Chondrocyte (in vitro differentiated cells): Measurements from ENCODE around the gene ABLIM2. TPM values are rescaled to one million over a fixed set of nuclear protein-coding genes. Genes with fewer than 3 reads are reported as not detected.

Experiments
- DNase-seq: peaks from one replicate; pipeline ENCODE4 v3.0.0; 2021; ENCODE audit warnings: mixed read lengths, low spot score
- H3K27ac Mint-ChIP-seq: one replicate; pipeline ENCODE4 v1.8.0; 2021; ENCODE audit warnings: mild to moderate bottlenecking, moderate library complexity, mixed read lengths; ENCODE audit not compliant: unreplicated experiment
- H3K27me3 Mint-ChIP-seq: 2 replicates; pipeline ENCODE4 v1.8.0; 2021; ENCODE audit warnings: low read depth, mixed read lengths
- H3K36me3 Mint-ChIP-seq: 2 replicates; pipeline ENCODE4 v1.8.0; 2021; ENCODE audit warnings: low read depth, mixed read lengths
- H3K4me1 Mint-ChIP-seq: 2 replicates; pipeline ENCODE4 v1.8.0; 2021; ENCODE audit warnings: low read depth, mild to moderate bottlenecking, mixed read lengths
- H3K4me3 Mint-ChIP-seq: one replicate; pipeline ENCODE4 v1.8.0; 2021; ENCODE audit warnings: mild to moderate bottlenecking, moderate library complexity, mixed read lengths; ENCODE audit not compliant: unreplicated experiment
- H3K9me3 Mint-ChIP-seq: 2 replicates; pipeline ENCODE4 v1.8.0; 2021; ENCODE audit warnings: low read depth, mixed read lengths
- CTCF ChIP-seq: fragments of 200-600 bp; sonication (generic); IDR thresholded peaks from 2 replicates; pipeline ENCODE4 v1.5.0; 2021; ENCODE audit warnings: antibody characterized with exemption, mild to moderate bottlenecking, moderate library complexity
- total RNA-seq: library from RNA; stranded (reverse); gene quantifications from 3 replicates; pipeline ENCODE4 v1.2.1, GENCODE V29; 2021

Gene ABLIM2
- total RNA-seq, 1 donor from 2014 or later = 0.47 TPM

- TF ChIP-seq CTCF = no peak
- H3K4me1 Mint-ChIP-seq = peaks cover 4% of the 10 kb centered on the region
- H3K9me3 Mint-ChIP-seq = no peaks in the 10 kb centered on the region
- no peak for DNase-seq
- peak overlapping the region; percentile 41 for H3K27ac Mint-ChIP-seq
- peaks cover 5% of the 10 kb centered on the region for H3K36me3 Mint-ChIP-seq
- H3K27me3 Mint-ChIP-seq = peaks cover 58% of the 10 kb centered on the region
- H3K4me3 Mint-ChIP-seq = no peak overlapping the region
Measured at GRCh38 chr4:8028884-8029568, 129.6 kb downstream of the ABLIM2 start.

- Mint-ChIP-seq H3K4me1 (no peaks in the 10 kb centered on the region), H3K4me3 (no peak overlapping the region), H3K36me3 (peaks cover 5% of the 10 kb centered on the region), H3K9me3 (no peaks in the 10 kb centered on the region), H3K27ac (no peak overlapping the region), H3K27me3 (peaks cover 61% of the 10 kb centered on the region)
- DNase-seq = no peak
- no peak for TF ChIP-seq CTCF
Measured at GRCh38 chr4:8028368-8028767, 130.2 kb downstream of the ABLIM2 start.

GRCh38 chr4:8026453-8026852 is 132.2 kb downstream of the ABLIM2 start:
- no peak for DNase-seq
- peaks cover 5% of the 10 kb centered on the region for H3K36me3 Mint-ChIP-seq
- H3K27ac Mint-ChIP-seq = no peak overlapping the region

GRCh38 chr4:8025668-8026067 is 132.9 kb downstream of the ABLIM2 start:
- Mint-ChIP-seq H3K36me3 (peaks cover 5% of the 10 kb centered on the region), H3K27ac (no peak overlapping the region), H3K27me3 (peaks cover 61% of the 10 kb centered on the region), H3K4me1 (no peaks in the 10 kb centered on the region), H3K4me3 (no peak overlapping the region), H3K9me3 (no peaks in the 10 kb centered on the region)
- TF ChIP-seq CTCF = no peak
- DNase-seq = no peak

More at GRCh38 chr4:8026453-8026852, 132.2 kb downstream of the ABLIM2 start:
- TF ChIP-seq CTCF = no peak
- Mint-ChIP-seq H3K4me1 (no peaks in the 10 kb centered on the region), H3K27me3 (peaks cover 62% of the 10 kb centered on the region), H3K9me3 (no peaks in the 10 kb centered on the region), H3K4me3 (no peak overlapping the region)

- DNase-seq = no peak
- Mint-ChIP-seq H3K27me3 (peaks cover 66% of the 10 kb centered on the region), H3K4me1 (no peaks in the 10 kb centered on the region), H3K9me3 (no peaks in the 10 kb centered on the region), H3K36me3 (peaks cover 3% of the 10 kb centered on the region), H3K27ac (no peak overlapping the region), H3K4me3 (no peak overlapping the region)
- no peak for TF ChIP-seq CTCF
Measured at GRCh38 chr4:8024073-8024786, 134.4 kb downstream of the ABLIM2 start.
